ENCODE results near the gene ITPRID2.

- TF ChIP-seq CTCF (IDR thresholded peaks at IDR 0.05) (no peak), POLR2A (IDR thresholded peaks at IDR 0.05) (no peak)
Observed at GRCh38 chr2:181848261-181848886, 43.2 kb upstream of the ITPRID2 start.
